ENCODE measurements around the gene USP37.
"Not testable (repeated sequence)": the region's sequence is repeated elsewhere in the genome, so short reads cannot be mapped to it uniquely, and the experiment has no call there.

The USP37 gene

DNA sequence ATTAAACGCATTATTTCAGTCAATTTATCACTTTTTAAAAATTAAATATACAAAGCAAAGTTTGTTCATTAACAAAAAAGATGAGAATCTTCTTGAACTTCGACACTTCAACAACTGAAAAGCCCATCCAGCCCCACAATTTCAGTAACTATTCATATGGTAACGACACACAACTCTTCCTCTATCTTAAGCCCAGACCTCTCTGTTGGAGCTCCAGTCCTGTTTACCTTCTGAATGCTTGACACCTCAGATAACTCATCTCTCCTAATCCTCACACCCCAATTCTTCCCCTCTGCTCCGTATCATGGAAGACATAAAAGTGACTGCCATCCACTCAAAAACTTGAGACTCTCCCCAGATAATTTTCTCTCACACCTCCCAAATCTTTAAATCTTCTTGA is 12.6 kb downstream of the USP37 start:
- no peak overlapping the region for H3K4me3 ChIP-seq (ENCODE audit: insufficient read length, low read depth)

DNA sequence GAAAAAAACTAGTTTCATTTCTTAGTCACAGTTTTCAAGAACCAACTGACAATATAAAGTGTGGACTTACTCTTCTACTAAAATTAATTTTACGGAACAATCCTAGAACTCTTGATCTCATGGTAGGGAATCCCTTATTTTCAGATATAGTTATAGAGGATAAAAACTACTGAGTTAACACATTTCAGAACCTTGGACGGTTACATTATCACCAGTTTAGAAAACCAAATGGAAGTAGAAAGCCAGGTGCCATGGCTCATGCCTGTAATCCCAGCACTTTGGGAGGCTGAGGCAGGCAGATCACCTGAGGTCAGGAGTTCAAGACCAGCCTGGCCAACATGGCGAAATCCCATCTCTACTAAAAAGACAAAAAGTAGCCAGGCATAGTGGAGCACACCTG is 13.9 kb downstream of the USP37 start:
- not testable (repeated sequence) for H3K4me1 ChIP-seq (ENCODE audit: insufficient read depth, insufficient read length); DNase-seq (ENCODE audit: low read depth, low spot score); H3K9ac ChIP-seq (ENCODE audit: insufficient read length, low read depth); H3K4me3 ChIP-seq (ENCODE audit: insufficient read length, low read depth); H3K27me3 ChIP-seq (ENCODE audit: insufficient read depth, insufficient read length); H3K9me3 ChIP-seq (ENCODE audit: insufficient read depth, low read length)
- H3K36me3 ChIP-seq (ENCODE audit: insufficient read depth, insufficient read length, low read length), result peaks cover 64% of the 10 kb centered on the region

More for the DNA sequence above, 12.6 kb downstream of the USP37 start:
- H3K36me3 ChIP-seq (ENCODE audit: insufficient read depth, insufficient read length, low read length), result peaks cover 72% of the 10 kb centered on the region
- H3K27me3 ChIP-seq (ENCODE audit: insufficient read depth, insufficient read length), result no peaks in the 10 kb centered on the region
- no peaks in the 10 kb centered on the region for H3K4me1 ChIP-seq (ENCODE audit: insufficient read depth, insufficient read length)
- TF ChIP-seq ZNF274 (IDR thresholded peaks at IDR 0.05; ENCODE audit: low read depth, low read length), result no peak
- no peak for TF ChIP-seq SUZ12 (IDR thresholded peaks at IDR 0.05; ENCODE audit: extremely low read depth, insufficient read depth, insufficient read length)
- no peak for TF ChIP-seq YY1 (IDR thresholded peaks at IDR 0.05; ENCODE audit: insufficient read depth, insufficient read length)
- DNase-seq (ENCODE audit: low read depth, low spot score), result peak; percentile 58
- no peaks in the 10 kb centered on the region for H3K9me3 ChIP-seq (ENCODE audit: insufficient read depth, low read length)
- H3K9ac ChIP-seq (ENCODE audit: insufficient read length, low read depth), result no peak overlapping the region

DNA sequence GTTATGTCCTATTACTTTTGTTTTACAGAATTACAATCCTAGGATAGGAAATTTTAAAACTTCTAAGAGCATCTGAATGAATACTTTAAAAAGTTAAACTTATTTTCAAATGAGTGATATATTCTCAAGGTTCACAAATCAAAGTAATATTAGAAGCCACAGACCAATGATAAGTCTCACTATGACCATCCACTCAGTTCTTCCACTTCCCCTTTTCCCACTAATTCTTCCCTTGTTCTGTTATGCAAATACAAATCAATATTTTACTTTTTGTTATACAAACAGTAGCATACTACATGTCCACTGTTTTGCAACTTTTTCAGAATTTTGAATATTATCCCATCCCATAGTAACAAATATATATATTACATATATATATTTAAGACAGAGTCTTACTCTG is 20.2 kb downstream of the USP37 start:
- no peak overlapping the region for H3K9ac ChIP-seq (ENCODE audit: insufficient read length, low read depth)
- no peak for DNase-seq (ENCODE audit: low read depth, low spot score)
- peaks cover 72% of the 10 kb centered on the region for H3K36me3 ChIP-seq (ENCODE audit: insufficient read depth, insufficient read length, low read length)
- no peaks in the 10 kb centered on the region for H3K27me3 ChIP-seq (ENCODE audit: insufficient read depth, insufficient read length)
- no peaks in the 10 kb centered on the region for H3K9me3 ChIP-seq (ENCODE audit: insufficient read depth, low read length)
- TF ChIP-seq ZNF274 (IDR thresholded peaks at IDR 0.05; ENCODE audit: low read depth, low read length), result no peak
- no peak for TF ChIP-seq YY1 (IDR thresholded peaks at IDR 0.05; ENCODE audit: insufficient read depth, insufficient read length)
- TF ChIP-seq SUZ12 (IDR thresholded peaks at IDR 0.05; ENCODE audit: extremely low read depth, insufficient read depth, insufficient read length), result no peak
- H3K4me1 ChIP-seq (ENCODE audit: insufficient read depth, insufficient read length), result no peaks in the 10 kb centered on the region
- no peak overlapping the region for H3K4me3 ChIP-seq (ENCODE audit: insufficient read length, low read depth)

DNA sequence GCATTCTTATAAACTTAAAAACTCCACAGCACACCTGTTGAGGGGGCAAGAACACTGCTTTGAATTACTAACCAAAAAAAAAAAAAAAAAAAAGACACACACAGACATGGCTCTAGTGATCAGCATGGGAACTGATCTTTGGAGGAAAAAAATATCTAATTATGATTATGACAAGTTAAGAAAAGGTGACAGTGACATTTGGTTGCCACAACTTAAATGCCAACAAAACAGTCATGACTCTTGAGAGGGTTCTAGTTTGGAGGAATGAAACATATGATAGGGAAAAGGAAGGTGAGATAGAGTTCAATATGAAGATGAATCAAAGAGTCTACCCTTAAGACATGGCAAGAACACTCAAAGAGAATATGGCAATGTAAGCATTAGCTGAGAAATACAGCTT is 20.6 kb downstream of the USP37 start:
- H3K4me3 ChIP-seq (ENCODE audit: insufficient read length, low read depth), result no peak overlapping the region
- H3K4me1 ChIP-seq (ENCODE audit: insufficient read depth, insufficient read length), result no peaks in the 10 kb centered on the region
- peaks cover 71% of the 10 kb centered on the region for H3K36me3 ChIP-seq (ENCODE audit: insufficient read depth, insufficient read length, low read length)
- no peaks in the 10 kb centered on the region for H3K9me3 ChIP-seq (ENCODE audit: insufficient read depth, low read length)
- no peaks in the 10 kb centered on the region for H3K27me3 ChIP-seq (ENCODE audit: insufficient read depth, insufficient read length)
- H3K9ac ChIP-seq (ENCODE audit: insufficient read length, low read depth), result no peak overlapping the region
- no peak for DNase-seq (ENCODE audit: low read depth, low spot score)
- TF ChIP-seq ZNF274 (IDR thresholded peaks at IDR 0.05; ENCODE audit: low read depth, low read length), result no peak
- no peak for TF ChIP-seq SUZ12 (IDR thresholded peaks at IDR 0.05; ENCODE audit: extremely low read depth, insufficient read depth, insufficient read length)
- no peak for TF ChIP-seq YY1 (IDR thresholded peaks at IDR 0.05; ENCODE audit: insufficient read depth, insufficient read length)

DNA sequence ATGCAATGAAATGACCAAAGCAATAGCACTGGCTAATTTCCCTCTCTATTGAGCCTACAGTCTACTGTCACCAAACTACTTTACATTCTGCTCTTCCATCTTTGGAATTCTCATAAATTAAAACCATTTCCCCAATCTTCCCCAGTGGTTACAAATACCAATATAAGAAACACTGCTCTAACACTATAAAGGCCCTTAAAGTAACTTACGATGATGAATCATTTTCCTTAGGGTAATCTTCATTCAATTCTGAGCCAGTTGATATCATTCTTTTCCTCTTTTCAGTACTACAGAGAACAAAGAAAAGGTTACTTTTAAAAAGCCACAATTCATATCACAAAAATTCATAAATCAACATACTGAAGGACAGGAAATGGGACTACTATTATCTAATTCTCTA is 22.1 kb downstream of the USP37 start:
- Histone ChIP-seq H3K9me3 (ENCODE audit: insufficient read depth, low read length) (no peaks in the 10 kb centered on the region), H3K36me3 (ENCODE audit: insufficient read depth, insufficient read length, low read length) (peaks cover 74% of the 10 kb centered on the region), H3K4me1 (ENCODE audit: insufficient read depth, insufficient read length) (no peaks in the 10 kb centered on the region), H3K4me3 (ENCODE audit: insufficient read length, low read depth) (no peak overlapping the region), H3K27me3 (ENCODE audit: insufficient read depth, insufficient read length) (no peaks in the 10 kb centered on the region), H3K9ac (ENCODE audit: insufficient read length, low read depth) (no peak overlapping the region)
- no peak for DNase-seq (ENCODE audit: low read depth, low spot score)
- no peak for TF ChIP-seq YY1 (IDR thresholded peaks at IDR 0.05; ENCODE audit: insufficient read depth, insufficient read length)
- no peak for TF ChIP-seq ZNF274 (IDR thresholded peaks at IDR 0.05; ENCODE audit: low read depth, low read length)
- no peak for TF ChIP-seq SUZ12 (IDR thresholded peaks at IDR 0.05; ENCODE audit: extremely low read depth, insufficient read depth, insufficient read length)

DNA sequence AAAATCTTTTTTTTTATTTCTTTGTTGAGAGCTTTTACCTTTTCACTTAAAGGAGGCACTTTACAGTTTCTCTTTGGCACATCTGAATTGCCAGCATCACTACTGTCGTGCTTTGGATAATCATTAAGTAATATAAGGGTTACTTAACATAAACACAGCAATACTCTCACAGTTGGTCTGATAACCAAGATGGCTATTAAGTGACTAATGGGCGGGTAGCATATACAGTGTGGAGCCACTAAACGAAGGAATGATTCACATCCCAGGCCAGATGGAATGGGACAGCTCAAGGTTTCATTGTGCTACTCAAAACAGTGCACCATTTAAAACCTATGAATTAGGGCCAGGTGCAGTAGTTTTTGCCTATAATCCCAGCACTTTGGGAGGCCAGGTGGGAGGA is 28.1 kb downstream of the USP37 start:
- Histone ChIP-seq H3K9ac (ENCODE audit: insufficient read length, low read depth) (no peak overlapping the region), H3K36me3 (ENCODE audit: insufficient read depth, insufficient read length, low read length) (peaks cover 77% of the 10 kb centered on the region), H3K4me1 (ENCODE audit: insufficient read depth, insufficient read length) (no peaks in the 10 kb centered on the region), H3K4me3 (ENCODE audit: insufficient read length, low read depth) (no peak overlapping the region), H3K27me3 (ENCODE audit: insufficient read depth, insufficient read length) (no peaks in the 10 kb centered on the region), H3K9me3 (ENCODE audit: insufficient read depth, low read length) (no peaks in the 10 kb centered on the region)
- TF ChIP-seq SUZ12 (IDR thresholded peaks at IDR 0.05; ENCODE audit: extremely low read depth, insufficient read depth, insufficient read length) (no peak), ZNF274 (IDR thresholded peaks at IDR 0.05; ENCODE audit: low read depth, low read length) (no peak), YY1 (IDR thresholded peaks at IDR 0.05; ENCODE audit: insufficient read depth, insufficient read length) (no peak)
- no peak for DNase-seq (ENCODE audit: low read depth, low spot score)

DNA sequence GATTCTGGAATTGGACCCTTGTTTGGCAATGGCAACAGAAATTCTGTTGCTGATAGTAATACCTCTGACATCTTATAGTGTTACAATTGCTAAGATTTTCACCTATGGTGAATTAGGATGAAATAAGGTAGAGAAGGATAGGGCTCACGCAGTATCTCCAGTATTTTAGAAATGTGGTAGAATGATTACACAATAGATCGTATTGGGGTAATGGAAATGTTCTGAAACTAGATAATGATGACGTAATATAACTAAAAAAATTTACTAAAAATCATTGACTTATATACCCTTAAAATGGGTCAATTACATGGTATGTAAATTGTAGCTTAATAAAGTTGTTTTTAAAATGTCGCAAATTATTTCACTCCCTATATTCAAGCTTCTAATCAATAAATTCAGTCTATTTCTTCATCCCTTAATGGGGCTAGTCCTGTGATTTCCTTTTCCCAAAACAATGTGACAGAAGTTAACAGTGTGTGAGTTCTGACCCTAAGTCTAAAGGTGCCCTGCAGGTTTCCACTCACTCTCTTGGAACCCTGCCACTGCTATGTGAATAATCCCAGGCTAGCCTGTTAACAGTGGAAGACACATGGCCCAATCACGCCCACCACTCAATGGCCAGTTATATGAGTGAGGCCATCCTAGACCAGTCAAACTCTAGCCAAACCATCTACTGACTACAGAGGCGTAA is 31.2 kb downstream of the USP37 start:
- TF ChIP-seq YY1 (IDR thresholded peaks at IDR 0.05; ENCODE audit: insufficient read depth, insufficient read length) (no peak), SUZ12 (IDR thresholded peaks at IDR 0.05; ENCODE audit: extremely low read depth, insufficient read depth, insufficient read length) (no peak), ZNF274 (IDR thresholded peaks at IDR 0.05; ENCODE audit: low read depth, low read length) (no peak)
- no peak for DNase-seq (ENCODE audit: low read depth, low spot score)
- H3K27me3 ChIP-seq (ENCODE audit: insufficient read depth, insufficient read length), result no peaks in the 10 kb centered on the region
- no peak overlapping the region for H3K9ac ChIP-seq (ENCODE audit: insufficient read length, low read depth)
- no peaks in the 10 kb centered on the region for H3K9me3 ChIP-seq (ENCODE audit: insufficient read depth, low read length)
- no peaks in the 10 kb centered on the region for H3K4me1 ChIP-seq (ENCODE audit: insufficient read depth, insufficient read length)
- no peak overlapping the region for H3K4me3 ChIP-seq (ENCODE audit: insufficient read length, low read depth)
- peaks cover 78% of the 10 kb centered on the region for H3K36me3 ChIP-seq (ENCODE audit: insufficient read depth, insufficient read length, low read length)

Measured in NT2/D1 (cell line).